Measurements from ENCODE around the gene DNAJC1.
"Not testable (repeated sequence)": the region's sequence is repeated elsewhere in the genome, so short reads cannot be mapped to it uniquely, and the experiment has no call there.

The DNAJC1 gene

DNA sequence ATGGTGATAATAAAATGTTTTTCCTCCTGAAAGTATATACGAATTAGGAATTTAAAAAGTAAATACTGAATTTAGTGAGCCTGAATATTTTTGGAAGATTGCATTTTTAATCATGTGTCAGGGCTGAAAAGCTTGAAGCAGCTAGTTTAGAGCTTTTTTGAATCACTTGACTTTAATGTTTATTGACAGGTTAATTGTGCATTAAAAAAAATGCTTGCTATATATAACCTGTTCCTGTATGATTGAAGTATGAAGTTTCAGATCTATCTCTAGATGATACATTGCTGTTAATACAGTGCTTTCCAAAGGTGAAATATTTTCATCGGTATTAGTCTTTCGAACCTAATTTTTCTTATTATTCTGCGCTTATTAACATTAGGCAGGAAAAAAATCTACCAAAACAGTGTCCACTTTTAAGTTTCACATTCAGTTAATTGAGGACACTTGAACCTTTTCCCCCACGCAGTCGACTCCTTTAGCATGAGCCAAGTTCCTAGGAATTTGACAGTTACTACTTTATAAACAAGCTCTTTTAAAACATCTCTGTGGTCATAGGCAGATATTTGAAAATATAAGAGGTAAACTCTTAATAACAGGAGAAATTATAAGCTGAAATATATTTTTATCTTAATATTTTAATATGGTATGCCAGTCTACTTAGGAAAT is 282.4 kb downstream of the DNAJC1 start:
- DNase-seq: no peak

DNA sequence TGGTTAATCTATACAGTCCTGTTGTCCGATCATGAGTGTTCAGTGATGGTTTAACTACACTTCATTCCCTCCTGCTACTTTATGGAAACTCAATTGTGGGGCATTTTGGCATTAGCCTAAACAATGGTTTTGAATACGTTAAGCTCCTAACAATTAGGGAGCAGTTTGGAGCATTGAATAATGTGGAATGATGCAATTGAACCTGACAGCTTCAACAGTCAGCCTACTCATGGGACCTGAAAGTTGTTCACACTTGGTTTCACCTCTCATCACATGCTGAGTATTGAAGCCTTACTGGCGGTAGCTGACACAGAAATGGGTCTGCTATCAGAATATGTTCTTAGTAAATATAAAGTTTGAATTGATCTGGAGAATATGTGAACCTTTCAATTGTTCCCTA is 283.4 kb downstream of the DNAJC1 start:
- DNase-seq: no peak

DNA sequence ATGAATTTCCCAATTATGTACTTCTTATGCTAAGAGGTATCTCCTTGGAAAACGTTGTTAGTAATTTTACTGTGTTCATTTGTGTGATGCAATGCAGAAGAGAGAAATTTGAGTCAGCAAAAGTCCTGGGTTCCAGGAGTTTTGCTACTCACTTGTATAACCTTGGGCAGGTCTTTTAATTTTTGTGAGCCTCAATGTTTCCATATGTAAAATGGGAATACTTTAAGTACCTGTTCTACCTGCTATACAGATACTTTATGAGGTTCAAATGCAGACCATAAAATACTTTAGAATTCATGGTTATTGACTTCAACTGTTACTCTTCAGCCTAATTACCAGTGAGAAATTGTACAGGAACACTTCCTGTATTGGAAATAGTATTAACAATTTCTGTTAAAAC is 284.0 kb downstream of the DNAJC1 start:
- DNase-seq: no peak

DNA sequence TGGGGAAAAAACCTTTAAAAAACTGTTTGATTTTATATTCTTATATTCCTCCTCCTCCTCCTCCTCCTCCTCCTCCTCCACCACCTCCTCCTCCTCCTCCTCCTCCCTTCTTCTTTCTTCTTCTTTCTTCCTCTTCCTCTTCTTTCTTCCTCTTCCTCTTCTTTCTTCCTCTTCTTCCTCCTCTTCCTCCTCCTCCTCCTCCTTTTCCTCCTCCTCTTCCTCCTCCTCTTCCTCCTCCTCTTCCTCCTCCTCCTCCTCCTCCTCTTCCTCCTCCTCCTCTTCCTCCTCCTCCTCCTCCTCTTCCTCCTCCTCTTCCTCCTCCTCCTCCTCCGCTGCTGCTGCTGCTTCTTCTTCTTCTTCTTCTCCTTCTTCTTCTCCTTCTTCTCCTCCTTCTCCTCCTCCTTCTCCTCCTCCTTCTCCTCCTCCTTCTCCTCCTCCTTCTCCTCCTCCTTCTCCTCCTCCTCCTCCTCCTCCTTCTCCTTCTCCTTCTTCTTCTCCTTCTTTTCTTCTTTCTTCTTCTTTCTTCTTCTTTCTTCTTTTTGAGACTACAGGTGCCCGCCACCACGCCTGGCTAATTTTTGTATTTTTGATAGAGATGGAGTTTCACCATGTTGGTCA is 286.0 kb downstream of the DNAJC1 start:
- DNase-seq: not testable (repeated sequence)

DNA sequence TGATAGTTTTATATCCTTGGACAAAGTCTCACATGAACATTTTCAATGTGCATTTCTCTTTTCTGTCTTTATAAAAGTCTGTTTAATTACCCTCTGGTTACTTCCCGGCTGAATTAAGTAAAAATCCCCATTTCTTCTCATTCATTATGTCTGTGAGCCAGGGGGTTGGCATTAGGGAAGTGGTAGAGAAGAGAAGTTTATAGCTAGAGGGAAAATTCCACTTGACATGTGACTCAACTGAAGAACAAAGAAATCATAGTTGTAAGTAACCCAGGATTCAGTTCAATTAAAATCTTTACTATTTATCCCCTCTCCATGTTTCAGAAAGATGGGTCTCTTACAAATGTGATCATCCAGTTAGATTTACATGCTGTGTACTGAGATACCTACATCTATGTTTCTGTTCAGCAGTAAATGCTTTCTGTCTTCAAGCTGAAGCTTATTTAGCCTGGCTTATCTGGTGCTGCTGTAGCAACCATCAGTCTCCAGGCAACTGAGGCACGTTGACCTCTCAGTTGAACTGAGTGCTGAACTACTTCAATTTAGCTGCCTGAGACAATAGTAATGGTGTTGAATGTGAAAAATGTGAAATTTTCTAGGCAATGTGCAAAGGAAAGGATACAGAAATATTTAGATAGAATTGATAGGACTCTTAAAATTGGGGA is 287.9 kb downstream of the DNAJC1 start:
- DNase-seq: no peak

DNA sequence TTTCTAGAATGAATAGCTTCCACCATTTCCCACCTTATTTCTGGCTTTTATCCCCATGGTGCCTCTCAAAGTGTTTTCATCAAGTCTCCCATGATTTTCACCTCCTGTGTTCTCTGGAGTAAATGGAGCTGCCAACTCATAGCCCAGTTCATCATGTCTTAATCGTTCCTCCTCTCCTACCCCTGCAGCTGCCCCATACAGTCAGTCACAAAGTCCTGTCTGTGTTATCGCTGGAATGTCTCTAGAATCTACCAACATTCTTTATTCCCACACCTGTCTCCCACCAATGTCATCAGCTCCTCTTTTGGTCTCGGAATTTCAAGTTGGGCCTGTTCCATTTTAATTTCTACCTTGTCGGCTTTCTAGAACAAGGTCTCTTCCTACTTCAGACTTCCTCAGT is 290.6 kb downstream of the DNAJC1 start:
- no peak for DNase-seq

DNA sequence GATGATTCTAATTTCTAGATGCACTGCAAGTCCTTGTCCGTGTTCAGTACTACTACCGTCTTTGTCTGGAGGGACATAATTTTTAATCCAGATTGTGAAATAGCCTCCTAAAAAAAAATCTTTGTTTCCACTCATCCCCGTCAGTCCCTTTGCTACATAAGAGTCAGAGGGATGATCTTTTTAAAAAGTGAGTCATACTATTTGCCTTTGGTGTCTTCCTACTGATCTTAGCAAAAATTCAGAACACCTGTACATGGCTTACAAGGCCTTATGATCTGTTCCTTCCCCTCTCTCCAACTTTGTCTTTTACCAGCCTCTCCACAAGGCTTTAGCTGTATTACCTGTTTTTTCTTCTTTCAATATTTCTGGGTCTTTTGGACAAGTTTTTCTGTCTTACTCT is 296.0 kb downstream of the DNAJC1 start:
- no peak for DNase-seq
